T-helper 17 cell (primary cell): ENCODE measurements around the gene F11R. TPM values are rescaled to one million over a fixed set of nuclear protein-coding genes. Genes with fewer than 3 reads are reported as not detected.
A peak's percentile ranks its signal among the peaks of the same experiment; 100 is the strongest.
"Not testable (repeated sequence)": the region's sequence is repeated elsewhere in the genome, so short reads cannot be mapped to it uniquely, and the experiment has no call there.

ENCODE experiments used
- ATAC-seq: fragments of 150-1000 bp; cut with Tn5 transposase; 2 replicates; pipeline ENCODE4 v1.10.0; 2021; ENCODE audit warnings: mild to moderate bottlenecking, moderate library complexity
- DNase-seq, 3 donors: peaks; one replicate each; pipeline versions ENCODE4 v3.0.0 to v3.0.0-alpha.2; 2020 to 2021
- H3K9me3 ChIP-seq: one replicate; pipeline ENCODE4 v1.7.0; 2013; ENCODE audit warnings: low read length, mild to moderate bottlenecking; ENCODE audit not compliant: control insufficient read depth, poor library complexity, severe bottlenecking
- H3K27ac Mint-ChIP-seq: one replicate; pipeline ENCODE4 v1.8.0; 2022; ENCODE audit warnings: mild to moderate bottlenecking, moderate library complexity, mixed read lengths
- H3K27me3 Mint-ChIP-seq: one replicate; pipeline ENCODE4 v1.8.0; 2022; ENCODE audit warnings: mixed read lengths
- H3K36me3 Mint-ChIP-seq: one replicate; pipeline ENCODE4 v1.8.0; 2022; ENCODE audit warnings: low read depth, mixed read lengths
- H3K4me1 Mint-ChIP-seq: one replicate; pipeline ENCODE4 v1.8.0; 2022; ENCODE audit warnings: mild to moderate bottlenecking, mixed read lengths
- H3K4me3 Mint-ChIP-seq: one replicate; pipeline ENCODE4 v1.8.0; 2022; ENCODE audit warnings: mild to moderate bottlenecking, moderate library complexity, mixed read lengths
- total RNA-seq, 4 donors: library from RNA in 2 of 4; stranded (reverse) in 2 of 4; gene quantifications; one replicate each; pipeline ENCODE4 v1.2.3 and lab custom pipeline; 2022 to 2026

The F11R gene
- total RNA-seq, 2 donors from 2014 or later, result 13.5 to 23.6 TPM

DNA sequence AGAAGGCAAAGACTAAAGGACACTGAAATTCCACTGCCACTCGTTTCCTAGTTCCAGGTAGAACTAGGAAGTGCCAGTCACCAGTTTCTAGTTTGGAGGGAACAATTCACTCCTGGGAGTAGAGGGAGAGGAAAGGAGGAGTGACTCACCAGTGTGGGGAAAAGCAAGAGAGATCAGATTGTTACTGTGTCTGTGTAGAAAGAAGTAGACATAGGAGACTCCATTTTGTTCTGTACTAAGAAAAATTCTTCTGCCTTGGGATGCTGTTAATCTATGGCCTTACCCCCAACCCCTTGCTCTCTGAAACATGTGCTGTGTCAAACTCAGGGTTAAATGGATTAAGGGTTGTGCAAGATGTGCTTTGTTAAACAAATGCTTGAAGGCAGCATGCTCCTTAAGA is 4.3 kb downstream of the F11R start:
- DNase-seq, H3K36me3 Mint-ChIP-seq, H3K4me3 Mint-ChIP-seq, ATAC-seq, H3K27ac Mint-ChIP-seq, H3K27me3 Mint-ChIP-seq, H3K9me3 ChIP-seq: not testable (repeated sequence)
- H3K4me1 Mint-ChIP-seq, result peaks cover 46% of the 10 kb centered on the region

DNA sequence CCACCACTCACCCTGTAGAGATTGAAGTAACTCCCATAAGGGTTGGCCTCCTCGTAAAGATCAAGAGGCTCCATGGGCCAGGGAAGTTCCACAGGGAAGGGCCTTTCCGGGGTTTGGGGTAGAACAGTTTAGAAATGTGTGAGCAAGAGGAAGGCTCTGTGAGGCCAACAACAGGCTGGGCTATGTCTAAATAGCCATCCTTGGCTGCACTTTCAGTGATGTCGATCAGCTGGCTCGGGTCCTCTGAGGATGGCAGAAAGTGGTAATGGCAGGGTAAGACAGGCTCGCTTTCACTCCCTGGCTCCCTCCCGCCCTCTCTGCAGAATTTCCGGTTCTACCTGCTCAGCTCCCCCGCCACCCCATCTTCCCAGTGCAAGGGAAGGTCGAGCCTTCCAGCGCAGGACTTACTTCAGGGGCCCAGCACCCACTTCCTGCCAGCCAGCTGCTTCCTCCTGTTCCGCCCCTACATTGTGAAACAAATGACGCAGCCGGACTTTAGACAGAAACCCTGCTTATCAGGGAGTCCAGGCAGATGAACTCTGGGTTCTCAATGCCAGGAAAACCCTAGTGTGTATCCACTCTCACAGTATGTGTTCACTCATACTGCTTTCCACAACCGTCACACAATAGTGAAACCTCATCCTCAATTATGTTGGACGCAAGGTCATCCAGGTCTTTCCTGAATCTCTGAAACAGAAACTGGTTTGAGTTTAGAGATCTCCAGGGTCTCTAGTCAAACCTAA is 7.3 kb downstream of the F11R start:
- no peaks in the 10 kb centered on the region for H3K9me3 ChIP-seq
- Mint-ChIP-seq H3K4me3 (peak overlapping the region; percentile 88), H3K4me1 (peaks cover 26% of the 10 kb centered on the region), H3K27ac (peak overlapping the region; percentile 89), H3K27me3 (no peaks in the 10 kb centered on the region), H3K36me3 (no peaks in the 10 kb centered on the region)
- DNase-seq (peak; percentile 16 to 36 (median 23)), ATAC-seq (peak; percentile 85)

DNA sequence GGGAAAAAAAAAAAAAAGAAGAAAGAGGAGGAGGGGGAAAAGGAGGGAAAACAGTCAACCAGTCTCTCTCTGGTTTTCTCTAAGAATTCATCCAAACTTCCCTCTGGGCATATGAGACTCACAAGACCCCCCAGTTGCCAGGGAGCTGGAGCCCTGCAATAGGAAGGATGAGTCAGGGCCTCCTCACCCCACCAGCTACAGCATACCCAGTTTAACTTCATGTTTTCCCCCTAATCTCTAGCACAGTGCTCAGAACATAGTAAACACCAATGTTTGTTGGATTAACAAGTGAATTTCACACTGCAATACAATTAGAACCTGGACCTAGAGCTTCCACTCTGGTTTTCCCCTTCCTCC is 7.8 kb downstream of the F11R start:
- Mint-ChIP-seq H3K27ac (peak overlapping the region; percentile 89), H3K36me3 (no peaks in the 10 kb centered on the region), H3K4me1 (peaks cover 22% of the 10 kb centered on the region), H3K4me3 (peak overlapping the region; percentile 88), H3K27me3 (no peaks in the 10 kb centered on the region)
- no peaks in the 10 kb centered on the region for H3K9me3 ChIP-seq
- DNase-seq (no peak), ATAC-seq (no peak)

DNA sequence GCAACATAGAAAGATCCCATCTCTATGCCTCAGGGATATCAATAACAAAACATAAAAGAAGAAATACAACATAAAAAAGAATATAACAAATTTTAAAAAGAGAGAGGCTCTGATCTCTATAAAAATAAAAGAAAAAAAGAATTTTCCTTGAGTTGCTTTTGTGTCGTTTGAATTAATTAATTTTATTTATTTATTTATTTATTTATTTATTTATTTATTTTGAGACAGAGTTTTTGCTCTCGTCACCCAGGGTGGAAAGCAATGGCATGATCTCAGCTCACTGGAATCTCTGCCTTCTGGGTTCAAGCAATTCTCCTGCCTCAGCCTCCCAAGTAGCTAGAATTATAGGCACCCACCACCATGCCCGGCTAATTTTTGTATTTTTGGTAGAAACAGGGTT is 8.5 kb downstream of the F11R start:
- Mint-ChIP-seq H3K27ac (no peak overlapping the region), H3K27me3 (no peaks in the 10 kb centered on the region), H3K4me1 (peaks cover 23% of the 10 kb centered on the region), H3K4me3 (no peak overlapping the region), H3K36me3 (no peaks in the 10 kb centered on the region)
- no peak for ATAC-seq
- DNase-seq, result no peak
- H3K9me3 ChIP-seq, result no peaks in the 10 kb centered on the region

DNA sequence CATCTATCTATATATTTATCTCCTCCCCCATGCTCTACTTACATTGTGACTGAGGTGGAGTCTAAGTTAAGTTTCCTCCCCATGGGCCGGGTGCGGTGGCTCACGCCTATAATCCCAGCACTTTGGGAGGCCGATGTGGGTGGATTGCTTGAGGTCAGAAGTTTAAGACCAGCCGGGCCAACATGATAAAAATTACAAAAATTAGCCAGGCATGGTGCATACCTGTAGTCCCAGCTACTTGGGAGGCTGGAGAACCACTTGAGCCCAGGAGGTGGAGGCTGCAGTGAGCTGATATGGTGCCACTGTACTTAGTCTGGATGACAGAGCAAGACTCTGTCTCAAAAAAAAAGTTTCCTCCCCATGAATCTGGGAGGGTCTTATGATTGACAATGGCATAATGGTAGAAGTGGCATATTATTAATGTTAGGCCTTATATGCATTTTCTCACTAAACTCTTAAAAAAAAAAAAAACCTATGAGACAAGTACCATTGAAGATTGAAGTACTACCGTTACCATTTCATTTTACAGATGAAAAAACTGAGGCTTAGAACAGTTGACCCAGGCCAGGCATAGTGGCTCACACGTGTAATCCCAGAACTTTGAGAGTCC is 11.2 kb downstream of the F11R start:
- Mint-ChIP-seq H3K4me3 (no peak overlapping the region), H3K36me3 (no peaks in the 10 kb centered on the region), H3K4me1 (peaks cover 28% of the 10 kb centered on the region), H3K27me3 (no peaks in the 10 kb centered on the region), H3K27ac (no peak overlapping the region)
- no peak for ATAC-seq
- no peak for DNase-seq
- no peaks in the 10 kb centered on the region for H3K9me3 ChIP-seq

DNA sequence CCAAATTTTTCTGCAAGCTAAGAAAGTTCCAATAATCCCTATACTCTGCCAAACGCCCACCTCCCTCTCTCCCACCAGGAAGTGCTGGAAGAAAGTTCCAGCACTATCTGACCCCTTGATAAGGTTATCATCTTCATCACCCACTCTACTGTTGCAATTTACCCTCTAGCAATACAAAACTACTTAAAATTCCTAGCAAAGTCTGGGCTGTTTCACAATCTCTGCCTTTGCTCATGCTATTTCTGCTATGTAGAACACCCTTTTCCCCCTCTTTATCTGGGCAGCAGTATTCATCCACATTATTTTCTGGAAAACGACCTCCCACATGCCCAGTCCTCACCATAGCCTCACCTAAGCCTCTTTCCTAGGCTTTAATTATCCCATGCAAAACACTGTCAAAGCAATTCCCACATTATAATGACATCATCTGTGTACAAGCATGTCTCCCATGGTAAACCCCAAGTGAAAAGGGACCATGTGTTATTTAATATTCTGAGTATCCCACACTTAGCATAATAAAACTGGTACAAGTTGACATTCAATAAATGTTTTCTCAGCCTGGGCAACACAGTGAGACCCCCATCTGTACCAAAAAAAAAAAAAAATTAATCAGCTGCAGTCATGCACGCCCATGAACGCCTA is 12.0 kb downstream of the F11R start:
- Mint-ChIP-seq H3K27ac (no peak overlapping the region), H3K4me3 (no peak overlapping the region), H3K36me3 (no peaks in the 10 kb centered on the region), H3K4me1 (peaks cover 25% of the 10 kb centered on the region), H3K27me3 (no peaks in the 10 kb centered on the region)
- DNase-seq, result no peak
- H3K9me3 ChIP-seq, result no peaks in the 10 kb centered on the region
- ATAC-seq, result no peak

DNA sequence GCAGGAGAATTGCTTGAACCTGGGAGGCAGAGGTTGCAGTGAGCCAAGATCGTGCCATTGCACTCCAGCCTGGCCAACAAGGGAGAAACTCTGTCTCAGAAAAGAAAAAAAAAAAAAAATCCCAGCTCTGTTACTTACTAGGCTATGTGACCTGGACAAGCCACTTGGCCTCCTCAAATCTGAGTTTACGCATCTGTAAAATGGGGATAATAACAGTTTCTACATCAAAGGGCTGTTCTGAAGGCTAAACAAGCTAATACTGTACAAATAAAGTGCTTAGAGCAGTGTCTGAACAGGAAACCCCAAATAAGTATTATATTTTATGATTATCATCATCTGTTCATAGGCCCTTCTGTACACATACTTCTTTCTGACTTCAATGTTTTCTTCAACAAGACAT is 13.6 kb downstream of the F11R start:
- H3K4me3 Mint-ChIP-seq, result no peak overlapping the region
- H3K4me1 Mint-ChIP-seq, result peaks cover 15% of the 10 kb centered on the region
- no peak overlapping the region for H3K27ac Mint-ChIP-seq
- ATAC-seq (no peak), DNase-seq (no peak)
- no peaks in the 10 kb centered on the region for H3K9me3 ChIP-seq
- H3K27me3 Mint-ChIP-seq, result no peaks in the 10 kb centered on the region
- no peaks in the 10 kb centered on the region for H3K36me3 Mint-ChIP-seq

DNA sequence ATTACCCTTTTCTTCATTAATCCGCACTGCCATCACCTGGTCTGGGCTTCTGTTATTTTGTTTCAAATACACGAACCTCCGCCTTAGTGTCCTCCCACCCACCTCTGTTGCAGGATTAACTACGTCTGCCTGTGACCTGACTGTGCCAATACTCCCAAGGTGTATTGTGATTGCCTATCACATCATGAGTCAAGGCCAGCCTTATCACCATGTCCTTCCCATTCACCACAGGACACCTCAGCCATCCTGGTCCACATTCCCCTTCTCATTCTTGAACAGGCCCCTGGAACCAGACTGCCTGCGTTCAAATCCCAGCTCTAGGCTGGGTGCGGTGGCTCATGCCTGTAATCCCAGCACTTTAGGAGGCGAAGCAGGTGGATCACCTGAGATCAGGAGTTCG is 14.4 kb downstream of the F11R start:
- H3K27ac Mint-ChIP-seq, result peak overlapping the region; percentile 14
- no peak overlapping the region for H3K4me3 Mint-ChIP-seq
- no peaks in the 10 kb centered on the region for H3K9me3 ChIP-seq
- no peaks in the 10 kb centered on the region for H3K27me3 Mint-ChIP-seq
- H3K4me1 Mint-ChIP-seq, result peaks cover 14% of the 10 kb centered on the region
- H3K36me3 Mint-ChIP-seq, result no peaks in the 10 kb centered on the region
- DNase-seq (no peak), ATAC-seq (no peak)

DNA sequence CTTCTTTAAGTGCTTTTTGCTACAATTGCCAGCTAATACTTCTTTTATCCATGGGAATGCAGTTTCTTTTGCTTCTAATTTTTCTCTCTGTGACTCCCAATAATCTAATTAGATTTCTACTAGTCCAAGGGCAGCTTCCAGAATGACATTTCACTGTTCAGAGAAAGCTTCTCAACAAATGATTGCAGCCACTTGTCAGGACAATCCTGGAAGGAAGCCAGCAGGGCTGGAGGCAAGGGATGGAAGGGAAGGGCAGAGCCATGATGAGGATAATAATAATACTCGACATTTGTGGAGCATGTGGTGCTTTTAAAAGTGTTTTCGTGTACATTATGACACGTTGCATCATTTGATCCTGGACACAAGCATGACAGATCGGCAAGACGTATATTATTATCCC is 19.4 kb downstream of the F11R start:
- Mint-ChIP-seq H3K4me1 (peaks cover 13% of the 10 kb centered on the region), H3K4me3 (no peak overlapping the region), H3K27me3 (no peaks in the 10 kb centered on the region), H3K27ac (no peak overlapping the region), H3K36me3 (no peaks in the 10 kb centered on the region)
- DNase-seq, result no peak
- H3K9me3 ChIP-seq, result no peaks in the 10 kb centered on the region
- no peak for ATAC-seq

DNA sequence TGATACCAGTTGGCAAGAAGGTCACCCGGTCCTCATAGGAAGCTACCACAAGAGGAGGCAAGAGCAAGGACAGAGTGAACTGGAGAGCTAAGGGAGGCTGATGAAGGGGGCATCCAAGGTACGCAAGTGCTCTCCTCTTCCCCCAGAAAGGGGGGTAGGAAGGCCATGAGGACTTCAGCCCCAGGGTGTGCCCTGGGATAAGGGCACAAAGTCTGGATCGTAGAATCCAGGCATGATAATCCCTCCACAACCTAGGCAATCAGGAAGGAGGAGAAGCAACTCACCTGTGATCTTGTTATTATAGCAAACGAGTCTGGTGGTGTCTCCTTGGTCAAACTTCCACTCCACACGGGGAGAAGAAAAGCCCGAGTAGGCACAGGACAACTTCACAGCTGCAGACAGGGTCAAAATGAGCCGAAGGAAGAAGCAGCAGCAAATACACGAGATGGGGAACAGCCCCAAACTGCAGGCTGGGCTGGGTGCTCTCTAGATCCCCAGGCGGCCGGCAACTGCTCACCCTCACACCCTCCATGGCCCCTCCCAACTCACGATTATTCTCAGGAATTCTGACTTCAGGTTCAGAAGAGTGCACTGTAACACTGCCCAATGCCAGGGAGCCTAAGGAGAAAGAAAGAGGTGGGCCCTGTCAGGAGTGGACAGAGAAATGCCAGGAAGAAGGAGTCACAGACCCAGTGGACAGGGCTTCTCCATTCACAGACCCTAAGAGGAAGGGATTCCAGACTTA is 20.0 kb downstream of the F11R start:
- H3K27ac Mint-ChIP-seq, result no peak overlapping the region
- H3K4me1 Mint-ChIP-seq, result peaks cover 8% of the 10 kb centered on the region
- no peaks in the 10 kb centered on the region for H3K36me3 Mint-ChIP-seq
- H3K9me3 ChIP-seq, result no peaks in the 10 kb centered on the region
- no peak for ATAC-seq
- H3K27me3 Mint-ChIP-seq, result no peaks in the 10 kb centered on the region
- H3K4me3 Mint-ChIP-seq, result no peak overlapping the region
- no peak for DNase-seq

DNA sequence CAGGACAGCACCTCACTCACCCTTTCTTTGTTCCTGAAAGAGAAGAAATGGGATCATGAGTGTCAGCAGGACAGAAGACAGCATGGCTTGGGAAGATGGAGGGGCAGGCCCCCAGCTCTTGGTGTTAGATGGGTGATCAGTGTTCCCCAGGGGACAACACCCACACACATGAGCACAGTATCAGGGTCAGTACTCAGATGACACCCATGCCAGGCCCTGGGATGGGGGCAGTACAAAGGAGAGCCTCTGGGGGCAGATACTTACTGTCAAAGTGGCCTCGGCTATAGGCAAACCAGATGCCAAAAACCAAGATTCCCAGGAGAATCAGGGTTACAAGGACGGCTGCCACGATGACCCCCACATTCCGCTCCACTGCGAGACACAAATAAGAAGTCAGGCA is 21.6 kb downstream of the F11R start:
- no peaks in the 10 kb centered on the region for H3K27me3 Mint-ChIP-seq
- H3K4me1 Mint-ChIP-seq, result peaks cover 8% of the 10 kb centered on the region
- H3K27ac Mint-ChIP-seq, result no peak overlapping the region
- H3K4me3 Mint-ChIP-seq, result no peak overlapping the region
- ATAC-seq (no peak), DNase-seq (no peak)
- H3K9me3 ChIP-seq, result no peaks in the 10 kb centered on the region
- no peaks in the 10 kb centered on the region for H3K36me3 Mint-ChIP-seq

DNA sequence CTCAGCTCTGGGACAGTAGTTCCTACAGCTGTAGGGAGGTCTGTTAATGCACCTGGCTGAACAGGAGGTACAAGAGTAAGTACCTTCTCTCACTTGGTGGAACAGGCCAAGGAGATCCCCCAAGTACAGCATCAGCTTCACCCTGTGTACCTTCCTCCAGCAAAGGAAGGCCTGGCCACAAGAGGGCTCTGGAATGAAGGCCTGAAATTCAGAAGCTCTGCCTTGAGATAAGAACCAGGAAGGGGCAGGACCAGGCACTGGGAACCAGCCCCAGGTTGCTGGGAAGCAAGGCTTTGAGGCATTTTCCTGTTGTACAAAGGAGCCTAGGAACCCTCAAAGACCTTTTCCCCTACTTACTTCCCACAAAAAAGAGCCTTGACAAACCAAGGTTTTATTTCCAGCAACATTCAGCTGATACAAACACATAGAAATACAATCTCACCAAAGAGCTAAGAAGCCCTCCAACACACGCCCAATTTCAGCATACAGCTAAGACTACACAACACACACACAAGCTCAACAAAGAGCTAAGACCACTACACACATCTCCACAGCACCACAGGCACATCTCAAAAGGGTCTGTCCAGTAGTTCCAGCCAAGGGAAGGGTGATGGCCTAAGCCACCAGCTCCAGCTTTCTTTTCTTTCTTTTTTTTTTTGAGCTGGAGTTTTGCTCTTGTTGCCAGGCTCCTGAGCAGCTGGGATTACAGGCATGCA is 23.5 kb downstream of the F11R start:
- H3K9me3 ChIP-seq, result no peaks in the 10 kb centered on the region
- Mint-ChIP-seq H3K4me3 (no peak overlapping the region), H3K36me3 (no peaks in the 10 kb centered on the region), H3K4me1 (peaks cover 8% of the 10 kb centered on the region), H3K27me3 (no peaks in the 10 kb centered on the region), H3K27ac (peak overlapping the region; percentile 60)
- DNase-seq, result peak in 2 of 3 donors; percentile 16 to 17
- peak; percentile 74 for ATAC-seq

DNA sequence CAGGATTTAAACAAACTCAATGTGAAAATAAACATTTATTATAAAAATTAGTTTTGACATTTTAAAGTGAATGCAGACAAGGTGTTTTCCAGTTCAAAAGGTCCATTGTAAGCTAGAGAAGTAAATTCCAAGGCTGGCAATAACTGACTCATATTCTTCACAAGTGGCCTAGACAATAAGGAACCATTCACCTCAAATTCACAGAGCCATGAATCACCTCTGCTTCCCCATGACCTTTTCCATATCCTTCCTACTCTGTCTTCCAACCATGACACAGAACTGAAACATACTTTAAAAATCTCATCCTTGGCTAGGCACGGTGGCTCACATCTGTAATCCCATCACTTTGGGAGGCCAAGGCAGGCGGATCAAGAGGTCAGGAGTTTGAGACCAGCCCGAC is 24.8 kb downstream of the F11R start:
- Mint-ChIP-seq H3K4me1 (peaks cover 5% of the 10 kb centered on the region), H3K4me3 (no peak overlapping the region), H3K36me3 (no peaks in the 10 kb centered on the region), H3K27ac (no peak overlapping the region), H3K27me3 (no peaks in the 10 kb centered on the region)
- H3K9me3 ChIP-seq, result no peaks in the 10 kb centered on the region
- ATAC-seq (no peak), DNase-seq (no peak)
